Natural killer cell (primary cell): Measurements from ENCODE around the gene TJAP1. TPM values are rescaled to one million over a fixed set of nuclear protein-coding genes. Genes with fewer than 3 reads are reported as not detected.

Experiments used
- ATAC-seq, 3 donors: fragments of 150-1000 bp in 2 of 3; fragments of 200-7000 bp in 1 of 3; cut with Tn5 transposase; 1 replicate in 1 of 3; 2 replicates in 2 of 3; pipeline ENCODE4 v1.10.0; 2021; ENCODE audit warnings: mild to moderate bottlenecking in 2 of 3, moderate library complexity in 2 of 3
- DNase-seq, 2 donors: peaks; one replicate each; pipeline versions ENCODE4 v3.0.0 to v3.0.0-alpha.2; 2013 to 2021; ENCODE audit warnings: mixed read lengths in 1 of 2
- H3K27ac ChIP-seq: one replicate; pipeline ENCODE4 v1.5.1; 2013; ENCODE audit warnings: mild to moderate bottlenecking, low read length
- H3K27me3 ChIP-seq: one replicate; pipeline ENCODE4 v1.6.1; 2013; ENCODE audit warnings: low read length; ENCODE audit not compliant: control insufficient read depth, insufficient read depth
- H3K36me3 ChIP-seq: one replicate; pipeline ENCODE4 v1.6.1; 2013; ENCODE audit warnings: low read length; ENCODE audit not compliant: control insufficient read depth, insufficient read depth
- H3K4me1 ChIP-seq: one replicate; pipeline ENCODE4 v1.6.1; 2013; ENCODE audit warnings: low read length; ENCODE audit not compliant: control insufficient read depth, insufficient read depth
- H3K4me3 ChIP-seq: one replicate; pipeline ENCODE4 v1.5.1; 2013; ENCODE audit warnings: low read length
- H3K9me3 ChIP-seq: one replicate; pipeline ENCODE4 v1.6.1; 2013; ENCODE audit warnings: low read length; ENCODE audit not compliant: control insufficient read depth, insufficient read depth
- H3K27ac Mint-ChIP-seq, 2 donors: one replicate each; pipeline ENCODE4 v1.8.0; 2022; ENCODE audit warnings: mild to moderate bottlenecking in 2 of 2, mixed read lengths in 2 of 2, moderate library complexity in 1 of 2
- H3K27me3 Mint-ChIP-seq, 2 donors: one replicate each; pipeline ENCODE4 v1.8.0; 2022; ENCODE audit warnings: low read depth in 2 of 2, mixed read lengths in 2 of 2
- H3K36me3 Mint-ChIP-seq: one replicate; pipeline ENCODE4 v1.8.0; 2022; ENCODE audit warnings: mixed read lengths
- H3K4me1 Mint-ChIP-seq, 2 donors: one replicate each; pipeline ENCODE4 v1.8.0; 2022; ENCODE audit warnings: mixed read lengths in 2 of 2
- H3K4me3 Mint-ChIP-seq: one replicate; pipeline ENCODE4 v1.8.0; 2022; ENCODE audit warnings: mild to moderate bottlenecking, moderate library complexity, mixed read lengths
- H3K9me3 Mint-ChIP-seq, 2 donors: one replicate each; pipeline ENCODE4 v1.8.0; 2022; ENCODE audit warnings: mixed read lengths in 2 of 2
- CTCF ChIP-seq: fragments of 200-600 bp; IDR thresholded peaks from one replicate; pipeline ENCODE4 v1.8.0; 2022; ENCODE audit warnings: antibody characterized with exemption
- WGBS: methylation state at CpG from one replicate; pipeline ENCODE4 v1.1.7; 2013; ENCODE audit warnings: missing lambda C conversion rate; ENCODE audit not compliant: insufficient coverage; 5-methylcytosine and 5-hydroxymethylcytosine counted together
- intact Hi-C: fragments of 100-400 bp; cut with micrococcal nuclease; formaldehyde crosslinking; loops from one replicate; pipeline ENCODE4 v1.14.2; 2022
- total RNA-seq, 4 donors: library from RNA; stranded (reverse); fragments of 120-200 nt in 1 of 4; gene quantifications; one replicate each; pipeline versions ENCODE4 v1.2.3 to v1.2.4, GENCODE V29; 2013 to 2022

Gene TJAP1
- total RNA-seq, 3 donors from 2014 or later (not counting 1 experiment from before 2014, with no cell fraction given), result 26.7 to 33.8 (median 29.9) TPM

GRCh38 chr6:43469947-43470346 lies 7.4 kb upstream of the TJAP1 start:
- Mint-ChIP-seq H3K27ac (no peak overlapping the region), H3K36me3 (no peaks in the 10 kb centered on the region), H3K4me1 (no peaks in the 10 kb centered on the region), H3K27me3 (peaks cover 7 to 14% of the 10 kb centered on the region in 2 donors), H3K9me3 (no peaks in the 10 kb centered on the region), H3K4me3 (no peak overlapping the region)
- Histone ChIP-seq H3K36me3 (no peaks in the 10 kb centered on the region), H3K27me3 (peaks cover 3% of the 10 kb centered on the region), H3K27ac (no peak overlapping the region), H3K4me3 (no peak overlapping the region), H3K4me1 (no peaks in the 10 kb centered on the region), H3K9me3 (no peaks in the 10 kb centered on the region)
- intact Hi-C loops, result no loop called here
- WGBS, result 84% methylated on average over 7 of the region's 7 CpGs
- ATAC-seq (no peak), DNase-seq (no peak)
- no peak for TF ChIP-seq CTCF

DNA sequence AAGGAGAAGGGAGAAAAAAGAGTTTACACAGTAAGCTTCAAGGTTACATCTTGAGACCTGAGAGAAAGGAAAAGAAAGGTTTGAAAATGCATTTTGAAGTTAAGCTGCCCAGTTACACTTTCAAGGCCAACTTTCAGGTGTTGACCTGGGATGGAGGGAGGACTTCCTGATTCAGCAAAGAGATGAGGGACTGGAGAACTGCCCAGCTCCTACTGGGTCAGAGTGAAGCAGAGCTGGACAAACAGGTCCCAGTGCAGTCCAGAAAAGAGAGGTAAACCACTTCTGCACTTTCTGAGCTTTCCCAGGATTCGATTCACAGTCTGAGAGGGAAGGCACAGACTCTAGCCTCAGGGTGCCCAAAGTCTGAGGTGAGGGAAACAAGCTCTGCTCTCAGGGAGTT lies 6.0 kb upstream of the TJAP1 start:
- H3K4me3 ChIP-seq, result no peak overlapping the region
- H3K27ac ChIP-seq, result no peak overlapping the region
- H3K4me3 Mint-ChIP-seq, result no peak overlapping the region
- H3K9me3 Mint-ChIP-seq, result no peaks in the 10 kb centered on the region
- WGBS, result 62% methylated on average over 1 of the region's 1 CpG
- peaks cover 3% of the 10 kb centered on the region for H3K27me3 ChIP-seq
- H3K36me3 Mint-ChIP-seq, result no peaks in the 10 kb centered on the region
- H3K27ac Mint-ChIP-seq, result no peak overlapping the region
- DNase-seq (no peak), ATAC-seq (no peak)
- intact Hi-C loops, result no loop called here
- no peak for TF ChIP-seq CTCF
- H3K36me3 ChIP-seq, result no peaks in the 10 kb centered on the region
- no peaks in the 10 kb centered on the region for H3K4me1 ChIP-seq
- H3K9me3 ChIP-seq, result no peaks in the 10 kb centered on the region
- no peaks in the 10 kb centered on the region for H3K4me1 Mint-ChIP-seq
- peaks cover 7 to 14% of the 10 kb centered on the region in 2 donors for H3K27me3 Mint-ChIP-seq

- no peak overlapping the region for H3K27ac ChIP-seq
- H3K36me3 Mint-ChIP-seq, result no peaks in the 10 kb centered on the region
- no peak overlapping the region for H3K4me3 ChIP-seq
- no peak for DNase-seq
- WGBS, result 98% methylated on average over 4 of the region's 4 CpGs
- no peaks in the 10 kb centered on the region for H3K9me3 ChIP-seq
- peaks cover 6 to 9% of the 10 kb centered on the region in 2 donors for H3K27me3 Mint-ChIP-seq
- H3K4me1 Mint-ChIP-seq, result peaks cover 10 to 11% of the 10 kb centered on the region in 2 donors
- TF ChIP-seq CTCF, result no peak
- peaks cover 3% of the 10 kb centered on the region for H3K27me3 ChIP-seq
- no peaks in the 10 kb centered on the region for H3K9me3 Mint-ChIP-seq
- no peak overlapping the region for H3K4me3 Mint-ChIP-seq
- peaks cover 5% of the 10 kb centered on the region for H3K4me1 ChIP-seq
- intact Hi-C loops, result no loop called here
- no peak for ATAC-seq
- H3K36me3 ChIP-seq, result no peaks in the 10 kb centered on the region
- no peak overlapping the region for H3K27ac Mint-ChIP-seq
Observed at GRCh38 chr6:43472515-43472914, 4.9 kb upstream of the TJAP1 start.

- Histone ChIP-seq H3K36me3 (no peaks in the 10 kb centered on the region), H3K27me3 (no peaks in the 10 kb centered on the region), H3K9me3 (no peaks in the 10 kb centered on the region), H3K4me1 (peaks cover 13% of the 10 kb centered on the region), H3K27ac (no peak overlapping the region), H3K4me3 (no peak overlapping the region)
- no peaks in the 10 kb centered on the region for H3K9me3 Mint-ChIP-seq
- intact Hi-C loops, result loop anchor here (5.0 kb wide), 1 partner anchor 42 kb away; the partner anchor contains the start of genes POLR1C and YIPF3
- TF ChIP-seq CTCF, result no peak
- peak overlapping the region; percentile 92 to 100 for H3K27ac Mint-ChIP-seq
- peaks cover 0 to 5% of the 10 kb centered on the region in 2 donors for H3K27me3 Mint-ChIP-seq
- no peak for DNase-seq
- peaks cover 27 to 29% of the 10 kb centered on the region in 2 donors for H3K4me1 Mint-ChIP-seq
- no peak overlapping the region for H3K4me3 Mint-ChIP-seq
- H3K36me3 Mint-ChIP-seq, result no peaks in the 10 kb centered on the region
- ATAC-seq, result no peak
- 89% methylated on average over 6 of the region's 6 CpGs for WGBS
Observed at GRCh38 chr6:43475516-43475915, 1.9 kb upstream of the TJAP1 start.
